GM21723 (cell line): ENCODE data around the gene IQGAP2.

Experiments
- ATAC-seq: cut with Tn5 transposase; IDR thresholded peaks from one replicate; pipeline ENCODE4 v1.9.1; 2021; ENCODE audit warnings: mild to moderate bottlenecking, moderate library complexity; ENCODE audit not compliant: unreplicated experiment

The IQGAP2 gene

DNA sequence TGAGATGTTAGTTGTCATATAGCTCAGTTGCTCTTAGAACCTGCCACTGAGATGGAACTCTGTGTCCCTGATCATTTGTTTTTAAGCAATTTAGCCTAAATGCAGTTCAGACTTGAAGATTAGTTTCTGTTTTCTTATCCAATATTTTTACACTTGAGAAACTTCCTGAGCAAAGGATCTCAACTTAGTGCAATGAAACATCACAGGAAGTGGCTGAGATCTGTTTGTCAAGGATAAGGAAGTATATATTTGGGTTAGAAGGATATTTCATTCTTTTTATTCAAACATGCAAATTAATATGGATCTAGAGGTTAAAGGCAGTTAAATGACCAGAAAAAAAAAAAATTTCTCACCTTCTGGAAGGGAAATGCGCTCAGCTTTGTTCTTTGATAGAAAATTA is 293.2 kb downstream of the IQGAP2 start:
- no peak for ATAC-seq

DNA sequence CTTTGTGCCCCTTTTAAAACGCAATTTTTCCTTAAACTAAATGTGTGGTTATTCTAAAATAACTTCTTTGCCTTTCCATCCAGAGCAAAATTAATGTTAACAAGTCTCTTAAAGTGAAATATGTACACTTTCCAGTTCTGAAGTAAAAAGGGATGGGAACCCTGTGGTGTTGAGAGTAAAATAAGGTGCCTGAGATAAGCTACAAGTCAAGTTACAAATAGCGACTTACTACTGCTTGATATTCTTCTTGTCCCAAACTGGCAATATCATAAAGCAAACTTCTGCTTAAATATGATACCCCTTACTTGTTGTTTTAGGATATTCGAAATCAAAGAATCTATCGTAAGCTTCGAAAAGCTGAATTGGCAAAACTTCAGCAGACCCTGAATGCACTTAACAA is 294.6 kb downstream of the IQGAP2 start:
- ATAC-seq: no peak

DNA sequence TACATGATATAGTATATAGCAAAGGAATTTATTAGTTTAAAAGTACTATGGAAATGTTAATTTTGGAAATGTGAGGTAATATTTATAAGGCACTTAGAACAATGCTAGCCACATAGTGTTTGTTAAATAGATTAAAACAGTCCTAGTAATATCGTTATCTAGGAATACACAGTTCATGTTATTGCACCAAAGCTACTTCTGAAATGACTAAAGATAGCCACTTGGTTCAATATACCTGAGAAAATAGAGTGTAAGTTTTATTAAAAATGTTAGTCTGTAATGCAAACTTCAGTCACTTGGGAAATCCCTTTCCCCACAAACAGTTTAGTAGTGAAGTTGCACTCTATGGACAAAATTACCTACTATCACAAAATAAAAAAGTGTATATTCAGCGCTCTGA is 297.5 kb downstream of the IQGAP2 start:
- no peak for ATAC-seq

DNA sequence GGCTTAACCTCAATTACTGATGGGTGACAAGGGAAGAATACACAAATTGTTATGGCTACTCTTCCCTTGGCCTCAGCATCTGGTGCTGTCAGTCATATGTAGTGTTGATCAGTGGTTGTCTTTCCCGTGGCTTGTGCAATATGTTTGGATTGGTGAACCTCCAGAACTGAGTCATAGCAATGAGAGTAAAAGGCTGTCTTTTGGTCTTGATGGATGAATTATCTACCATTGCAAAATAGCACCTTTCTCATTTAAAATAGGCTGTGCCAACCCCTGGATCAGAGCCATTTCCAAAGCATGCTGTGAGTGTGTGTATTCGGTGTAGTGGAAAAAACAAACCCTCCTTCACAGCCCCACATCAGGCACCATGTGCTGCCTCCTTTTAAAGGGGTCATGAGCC is 298.2 kb downstream of the IQGAP2 start:
- ATAC-seq: no peak

DNA sequence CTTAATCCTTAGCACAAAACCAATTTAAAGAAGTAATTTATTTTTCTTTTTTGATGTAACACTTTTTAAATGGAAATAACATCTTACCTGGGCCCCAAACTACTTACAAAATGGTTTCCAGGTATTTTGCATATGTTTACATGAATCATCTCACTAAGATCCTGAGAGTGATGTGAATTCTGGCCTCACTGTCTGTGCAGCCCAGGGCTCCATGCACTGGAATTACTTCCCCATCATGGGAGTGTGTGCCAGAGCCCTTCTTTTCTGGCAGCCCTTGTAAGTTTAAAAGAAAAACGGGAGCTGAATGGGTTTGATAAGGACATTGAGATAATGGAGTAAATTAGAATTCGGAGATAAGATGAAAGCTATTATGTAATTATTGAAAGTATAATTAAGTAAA is 300.6 kb downstream of the IQGAP2 start:
- no peak for ATAC-seq

DNA sequence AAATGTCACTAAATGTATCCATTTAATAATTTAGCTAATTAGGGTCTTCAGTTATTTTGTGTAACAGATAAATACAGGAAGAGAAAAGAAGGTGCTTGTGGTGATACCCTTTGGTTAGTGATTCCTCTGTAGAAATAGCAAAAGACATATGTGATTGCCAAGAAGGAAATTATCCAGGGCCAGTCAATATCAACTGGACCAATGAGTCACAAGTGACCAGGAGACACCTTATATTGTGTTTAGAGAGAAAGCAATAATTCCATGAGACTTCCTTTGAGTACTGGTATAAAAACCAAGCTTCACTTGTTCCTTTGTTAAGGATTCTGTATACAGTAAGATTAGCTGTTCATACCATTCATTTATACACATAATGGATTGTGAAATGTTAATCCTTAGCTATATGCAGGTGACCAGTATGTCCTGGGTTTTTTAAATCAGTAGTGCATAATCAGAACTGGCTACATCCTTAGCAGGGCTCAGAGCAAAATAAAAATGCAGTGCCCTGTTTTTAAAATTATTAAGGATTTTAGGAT is 301.1 kb downstream of the IQGAP2 start:
- ATAC-seq: no peak

DNA sequence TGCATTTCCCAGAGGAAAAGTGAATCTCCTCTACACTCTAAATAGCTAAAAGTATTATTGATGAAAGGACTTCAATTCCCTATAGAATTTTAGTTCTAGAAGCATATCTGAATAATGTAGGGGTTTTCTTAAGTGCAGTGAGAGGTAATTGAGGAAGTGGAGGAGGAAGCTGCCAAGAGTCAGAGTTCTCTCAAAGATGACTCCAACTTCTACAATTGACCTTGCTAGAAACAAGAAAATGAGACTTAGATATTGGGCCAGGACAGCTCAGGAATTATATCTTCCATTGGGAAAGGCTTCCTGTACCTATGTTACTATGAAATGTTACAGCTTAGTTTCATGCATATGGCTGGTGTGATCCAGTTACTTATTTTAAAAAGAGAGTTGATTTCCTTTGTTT is 302.5 kb downstream of the IQGAP2 start:
- ATAC-seq: no peak

DNA sequence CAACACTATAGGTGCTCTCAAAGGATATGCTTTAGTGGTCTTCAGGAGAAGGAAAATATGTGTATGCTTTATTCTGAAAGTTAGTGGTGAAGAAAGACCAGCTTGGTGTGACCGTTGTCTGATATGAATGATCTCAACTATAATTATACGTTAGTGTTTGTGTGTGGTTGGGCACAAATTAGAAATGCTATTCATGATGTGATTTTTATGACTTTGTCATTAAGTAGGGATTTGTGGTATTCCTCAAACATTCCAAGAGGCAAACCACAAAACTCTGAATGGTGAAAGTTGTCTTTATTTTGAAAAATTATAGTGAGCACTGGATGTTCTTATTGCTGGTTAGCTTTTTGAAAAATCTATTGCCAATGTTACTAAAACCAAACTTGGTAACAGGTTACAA is 306.7 kb downstream of the IQGAP2 start:
- ATAC-seq: no peak

DNA sequence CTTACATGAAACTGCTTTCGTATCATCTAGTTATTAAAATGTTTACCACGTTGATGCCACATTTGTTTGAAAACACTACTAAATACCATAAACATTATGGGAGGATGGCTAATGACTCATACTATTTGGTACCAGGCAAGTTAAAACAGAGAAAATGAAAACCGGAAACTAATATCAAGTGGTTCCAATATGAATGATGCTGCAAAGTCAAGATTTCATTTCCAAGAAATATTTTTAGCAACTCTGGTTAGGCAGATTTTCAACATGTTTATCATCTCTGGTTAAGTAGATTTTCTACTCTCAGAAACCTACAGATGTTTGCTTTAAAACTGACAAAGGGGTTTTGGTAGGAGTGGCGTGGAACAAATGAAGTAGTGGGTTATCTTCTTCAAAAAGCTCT is 307.9 kb downstream of the IQGAP2 start:
- ATAC-seq: peak; percentile 49

DNA sequence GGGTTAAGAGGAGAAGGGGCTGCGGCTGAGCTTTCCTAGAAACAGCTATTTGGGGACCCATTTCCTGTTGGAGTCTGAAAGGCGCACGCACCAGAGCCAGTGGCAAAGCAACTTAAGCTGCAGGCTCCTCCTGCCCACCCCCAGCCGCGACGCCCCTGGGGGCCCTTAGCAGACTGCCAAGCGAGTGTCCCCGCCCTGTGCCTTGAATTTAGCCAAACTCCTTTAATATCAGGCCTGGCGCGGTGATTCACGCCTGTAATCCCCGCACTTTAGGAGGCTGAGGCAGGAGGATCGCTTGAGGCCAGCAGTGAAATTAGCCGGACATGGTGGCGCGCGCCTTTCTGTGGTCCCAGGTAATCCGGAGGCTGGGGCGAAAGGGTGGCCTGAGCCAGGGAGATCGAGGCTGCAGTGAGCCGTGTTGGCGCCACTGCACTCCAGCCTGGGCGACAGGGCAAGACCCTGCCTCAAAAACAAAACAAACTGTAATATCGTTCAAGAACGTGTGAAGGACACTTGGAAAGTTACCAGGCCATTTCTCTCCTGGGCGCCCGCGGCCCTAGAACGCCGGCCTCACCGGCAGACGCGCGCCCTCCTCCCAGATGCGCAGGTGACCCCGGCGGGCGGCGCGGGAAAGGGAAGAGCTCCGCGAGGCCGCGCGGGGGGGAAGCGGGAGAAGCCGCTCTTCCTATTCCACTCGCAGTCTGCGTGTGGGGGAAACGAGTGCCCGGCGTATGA is 311.8 kb downstream of the IQGAP2 start:
- peak; percentile 22 for ATAC-seq

DNA sequence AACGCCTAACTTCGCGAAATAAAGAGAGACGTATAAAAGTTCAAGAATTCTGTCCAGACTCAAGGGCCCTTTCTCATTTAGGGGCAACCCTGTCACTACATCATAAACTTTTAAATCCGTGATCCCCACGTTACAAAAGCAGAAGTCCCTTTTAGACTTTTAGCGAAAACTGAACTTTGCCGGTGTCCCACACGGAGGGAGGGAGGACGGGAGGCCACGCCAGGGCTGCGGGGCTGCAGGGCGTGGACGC is 312.3 kb downstream of the IQGAP2 start:
- ATAC-seq: peak; percentile 23

DNA sequence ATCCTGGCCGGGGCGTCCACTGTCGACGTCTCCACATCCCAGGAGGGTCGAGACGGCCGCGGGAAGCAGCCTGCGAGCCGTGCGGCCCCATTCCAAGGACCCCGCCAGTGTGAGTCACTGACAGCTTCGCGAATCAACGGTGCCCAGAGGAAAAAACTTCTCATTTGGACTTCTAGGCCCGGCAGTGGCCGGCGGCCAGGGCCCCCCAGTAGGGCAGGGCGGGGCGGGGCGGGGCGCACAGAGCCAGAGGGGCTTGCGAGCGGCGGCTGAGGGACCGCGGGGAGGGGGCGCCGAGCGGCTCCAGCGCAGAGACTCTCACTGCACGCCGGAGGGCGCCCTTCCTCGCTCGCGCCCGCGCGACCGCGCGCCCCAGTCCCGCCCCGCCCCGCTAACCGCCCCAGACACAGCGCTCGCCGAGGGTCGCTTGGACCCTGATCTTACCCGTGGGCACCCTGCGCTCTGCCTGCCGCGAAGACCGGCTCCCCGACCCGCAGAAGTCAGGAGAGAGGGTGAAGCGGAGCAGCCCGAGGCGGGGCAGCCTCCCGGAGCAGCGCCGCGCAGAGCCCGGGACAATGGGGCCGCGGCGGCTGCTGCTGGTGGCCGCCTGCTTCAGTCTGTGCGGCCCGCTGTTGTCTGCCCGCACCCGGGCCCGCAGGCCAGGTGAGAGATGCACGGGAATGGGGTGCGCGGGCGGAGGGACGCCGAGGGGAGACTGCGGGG is 312.8 kb downstream of the IQGAP2 start, which contains the start of gene F2R:
Gene F2R (plus strand): TSS at position 391 of the 720 bp plus-strand sequence. CDS start 182 bp downstream, at position 573.
- peak; percentile 67 for ATAC-seq

DNA sequence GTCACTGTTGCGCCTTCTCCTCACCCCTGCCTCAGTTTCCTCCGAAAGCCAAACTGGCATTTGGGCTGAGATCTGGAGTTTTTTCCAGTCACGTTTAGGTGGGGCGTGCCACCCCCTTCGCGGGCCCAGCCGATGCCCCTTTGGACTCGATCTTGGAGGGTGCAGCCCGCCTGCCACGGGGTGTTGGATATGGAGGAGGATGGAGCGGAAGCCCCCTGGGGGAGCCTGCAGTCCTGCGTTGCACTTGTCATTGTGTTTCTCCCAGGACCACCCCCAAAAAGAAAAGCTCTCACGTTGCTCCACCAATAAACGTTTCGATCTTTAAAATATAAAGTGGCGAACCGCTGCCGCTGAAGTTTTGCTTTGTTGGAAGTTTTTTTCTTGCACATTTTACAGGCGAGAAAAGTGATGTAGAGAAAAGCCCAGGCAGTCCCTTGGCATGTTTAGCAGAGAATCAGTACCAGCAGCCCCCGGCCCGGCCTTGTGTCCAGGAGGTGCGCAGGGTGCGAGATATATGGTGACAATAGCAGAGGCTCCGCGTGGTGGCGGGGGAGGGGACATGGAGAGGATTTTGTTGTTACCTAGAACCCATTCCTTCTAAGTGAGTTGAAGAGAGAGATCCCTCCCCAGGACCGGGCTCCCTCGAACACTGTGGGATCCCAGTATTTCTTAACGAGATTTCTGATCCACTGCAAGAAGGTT is 313.5 kb downstream of the IQGAP2 start:
- ATAC-seq: no peak

DNA sequence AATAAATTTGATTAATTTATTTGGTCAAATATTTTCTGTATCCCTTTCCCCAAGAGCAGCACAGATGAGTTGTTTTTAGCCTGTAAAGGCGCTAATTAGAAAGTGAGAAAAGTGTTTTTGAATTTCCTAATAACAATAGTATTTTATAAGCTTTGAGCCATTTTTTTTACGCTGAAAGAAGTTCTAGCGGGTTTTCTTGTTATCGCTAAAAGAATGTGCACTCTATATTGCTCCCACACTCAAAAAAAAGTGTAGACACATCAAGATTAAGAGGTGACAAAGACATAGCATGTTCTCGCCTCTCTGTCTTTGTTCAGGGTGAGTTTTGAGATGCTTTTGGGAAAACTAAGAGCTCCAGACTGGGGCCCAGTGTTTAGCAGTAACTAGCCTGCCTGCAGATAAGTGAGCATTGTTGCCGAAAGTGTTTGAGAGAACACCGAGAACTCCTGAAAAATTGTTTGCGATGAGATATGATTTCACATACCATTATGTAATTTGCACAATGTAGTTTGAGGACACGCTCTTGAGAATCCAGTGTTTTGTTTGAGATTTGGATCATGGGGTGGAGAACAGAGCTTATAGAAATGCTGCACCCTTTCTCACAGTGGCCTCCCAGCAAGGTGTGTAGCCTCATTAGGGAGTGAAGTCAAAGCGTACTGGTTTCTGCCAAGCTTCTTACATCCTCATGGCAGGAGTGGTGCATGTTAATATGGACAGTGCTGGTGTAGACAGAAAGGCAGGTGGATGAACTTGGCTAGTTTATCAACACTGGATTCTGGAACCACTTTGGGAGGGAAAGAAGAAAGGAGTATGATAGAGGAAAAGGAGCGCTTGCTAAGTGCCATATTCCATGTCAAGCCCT is 314.4 kb downstream of the IQGAP2 start:
- ATAC-seq: no peak

DNA sequence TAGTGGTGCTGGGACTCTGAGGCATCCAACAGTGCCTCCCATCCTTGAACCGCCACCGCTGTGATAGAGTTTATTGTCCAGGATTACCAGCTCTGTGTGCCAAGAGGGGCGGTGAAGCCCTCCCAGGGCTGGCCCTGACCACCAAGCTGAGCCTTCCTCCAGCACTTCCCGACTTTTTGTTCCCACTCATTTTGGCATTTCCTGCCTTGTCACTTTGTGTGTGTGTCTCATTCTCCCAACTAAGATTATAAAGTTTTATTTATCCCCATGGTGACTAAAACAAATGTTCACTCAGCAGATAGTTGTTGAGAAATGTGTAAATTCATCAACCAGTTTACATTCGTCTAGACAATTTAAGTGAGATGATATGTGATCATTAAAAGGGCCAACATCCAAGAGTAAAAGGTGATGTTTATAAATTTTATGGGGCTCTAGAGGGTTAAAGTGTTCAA is 315.3 kb downstream of the IQGAP2 start:
- ATAC-seq: no peak

DNA sequence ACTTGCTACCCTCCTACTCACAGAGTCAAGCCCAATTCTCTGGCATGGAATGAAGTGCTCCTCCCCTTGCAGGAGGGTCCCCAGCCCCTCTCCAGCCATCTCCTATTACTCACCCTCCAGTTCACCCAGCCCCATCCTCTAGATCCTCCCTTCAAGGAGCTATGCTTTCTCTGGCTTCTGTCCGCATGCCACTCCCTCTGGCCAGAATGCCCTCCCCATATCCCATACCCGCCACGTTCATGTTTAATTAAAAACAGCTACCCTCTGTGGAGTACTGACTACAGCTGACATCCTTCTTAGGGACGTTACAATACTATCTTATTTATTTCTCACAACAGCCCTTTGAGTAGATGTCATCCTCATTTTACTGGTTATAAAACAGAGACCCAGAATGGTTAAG is 315.8 kb downstream of the IQGAP2 start:
- no peak for ATAC-seq

DNA sequence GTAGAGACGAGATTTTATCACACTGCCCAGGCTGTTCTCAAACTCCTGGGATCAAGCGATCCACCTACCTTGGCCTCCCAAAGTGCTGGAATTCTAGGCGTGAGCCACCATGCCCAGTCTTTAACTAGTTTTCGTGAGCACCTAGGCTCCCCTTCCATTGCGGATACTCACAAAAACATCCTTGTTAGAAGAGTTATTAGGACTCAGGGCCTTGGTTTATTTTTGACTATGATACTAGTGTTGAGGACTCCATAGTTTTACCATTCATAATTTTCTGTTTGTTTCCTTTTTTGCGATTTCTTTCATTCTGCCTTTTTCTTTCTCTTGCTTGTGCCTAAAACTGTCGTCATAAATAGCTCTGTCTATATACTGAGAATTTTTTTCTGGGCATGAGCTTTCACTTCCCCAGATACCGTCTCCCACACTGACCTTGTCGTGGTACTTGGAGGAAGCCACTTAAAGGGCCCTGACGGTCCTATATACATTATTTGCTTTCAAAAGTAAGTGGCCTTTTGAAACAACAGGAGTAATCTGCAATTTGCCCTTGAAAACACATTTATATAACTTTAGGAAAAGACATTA is 318.0 kb downstream of the IQGAP2 start:
- peak; percentile 92 for ATAC-seq

DNA sequence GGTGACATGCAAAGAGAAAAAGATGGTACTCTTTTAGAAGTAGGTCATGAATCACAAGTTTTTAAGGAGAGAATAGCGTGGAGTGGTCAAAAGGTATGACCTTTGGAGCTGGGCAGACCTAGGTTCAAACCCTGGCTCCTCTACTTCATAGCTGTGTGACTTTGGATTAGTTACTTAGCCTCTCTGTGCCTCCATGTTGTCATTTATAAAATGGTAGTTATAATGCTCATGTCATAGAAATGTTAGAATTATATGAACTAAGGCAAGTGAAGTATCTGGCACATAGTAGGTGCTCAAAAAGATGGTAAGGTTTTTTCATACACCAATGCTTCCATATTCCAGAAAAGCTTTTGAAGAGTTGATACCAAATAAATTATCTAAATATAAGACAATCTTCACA is 320.2 kb downstream of the IQGAP2 start:
- ATAC-seq: no peak

DNA sequence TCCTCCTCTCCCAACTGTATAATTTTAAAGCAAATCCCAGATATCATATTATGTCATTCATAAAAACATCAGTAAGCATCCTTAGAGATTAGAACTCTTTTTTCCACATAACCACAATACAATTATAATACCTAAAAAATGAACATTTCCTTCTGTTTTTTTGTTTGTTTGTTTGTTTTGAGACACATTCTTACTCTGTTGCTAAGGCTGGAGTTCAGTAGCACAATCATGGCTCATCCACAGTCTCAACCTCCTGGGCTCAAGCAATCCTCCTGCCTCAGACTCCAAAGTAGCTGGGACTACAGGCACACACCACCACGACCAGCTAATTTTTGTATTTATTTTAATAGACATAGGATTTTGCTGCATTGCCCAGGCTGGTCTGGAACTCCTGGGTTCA is 320.8 kb downstream of the IQGAP2 start:
- ATAC-seq: no peak

DNA sequence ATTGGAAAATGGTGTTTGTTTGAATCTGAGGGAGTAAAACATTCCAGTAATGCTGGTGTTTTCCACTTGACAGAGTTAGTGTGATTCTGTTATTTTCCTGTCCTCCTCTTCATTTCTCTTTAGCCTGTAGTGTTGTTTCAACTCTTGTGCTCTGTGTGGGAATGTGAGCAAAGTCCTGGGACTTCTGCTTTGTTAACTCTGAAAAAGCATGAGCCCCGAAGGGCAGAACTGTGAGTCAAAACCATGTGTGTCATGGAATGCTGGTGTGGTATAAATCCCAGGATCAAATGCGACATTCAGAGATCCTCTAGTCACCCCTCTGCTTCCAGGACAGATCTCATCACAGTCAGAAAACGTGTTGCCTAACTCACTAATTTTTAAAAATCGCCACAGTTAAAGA is 321.8 kb downstream of the IQGAP2 start:
- no peak for ATAC-seq

DNA sequence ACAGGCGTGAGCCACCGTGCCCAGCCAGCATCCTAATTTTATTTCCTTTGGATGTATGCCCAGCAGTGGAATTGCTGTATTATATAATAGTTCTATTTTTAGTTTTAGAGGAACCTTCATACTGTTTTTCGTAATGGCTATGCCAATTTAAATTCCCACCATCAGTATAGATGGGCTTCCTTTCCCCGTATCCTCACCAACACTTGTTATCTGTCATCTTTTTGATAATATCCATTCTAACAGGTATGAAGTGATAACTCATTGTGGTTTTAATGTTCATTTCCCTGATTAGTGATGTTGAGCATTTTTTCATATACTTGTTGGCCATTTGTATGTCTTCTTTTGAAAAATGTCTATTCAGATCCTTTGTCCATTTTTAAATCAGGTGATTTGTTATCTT is 325.9 kb downstream of the IQGAP2 start:
- no peak for ATAC-seq
